AG09319 (cell line): ENCODE results near the gene ITGB1.

Experiments used
- DNase-seq: peaks from one replicate; pipeline ENCODE4 v3.0.0-alpha.2; 2010; ENCODE audit warnings: low read depth; ENCODE audit errors: extremely low read depth
- CTCF ChIP-seq: IDR thresholded peaks from 2 replicates; pipeline ENCODE4 v1.5.1; 2011; ENCODE audit warnings: low read depth, mild to moderate bottlenecking, inconsistent platforms, low read length, moderate library complexity

Gene ITGB1

GRCh38 chr10:32882076-32882475 lies 76.0 kb downstream of the ITGB1 start:
- no peak for TF ChIP-seq CTCF
- DNase-seq = no peak

DNA sequence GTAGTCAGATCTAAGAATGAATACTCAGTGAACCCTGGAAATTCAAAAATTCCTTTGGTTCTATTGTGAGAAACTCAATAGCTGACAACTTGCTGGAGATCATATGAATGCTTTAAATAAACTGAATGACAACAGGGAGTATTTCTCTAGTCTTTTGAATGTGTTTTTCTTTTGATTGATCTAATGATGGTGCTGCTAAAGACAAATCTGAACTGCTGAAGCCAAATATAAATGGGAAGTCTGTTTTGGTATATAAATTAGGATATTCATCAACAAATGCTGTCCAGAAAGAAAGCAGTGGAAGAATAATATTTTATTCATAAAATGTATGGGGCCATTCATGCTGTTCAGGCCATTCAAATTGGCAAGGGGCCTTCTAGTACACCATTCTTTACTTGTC lies 79.4 kb downstream of the ITGB1 start:
- no peak for DNase-seq
- TF ChIP-seq CTCF = no peak

DNA sequence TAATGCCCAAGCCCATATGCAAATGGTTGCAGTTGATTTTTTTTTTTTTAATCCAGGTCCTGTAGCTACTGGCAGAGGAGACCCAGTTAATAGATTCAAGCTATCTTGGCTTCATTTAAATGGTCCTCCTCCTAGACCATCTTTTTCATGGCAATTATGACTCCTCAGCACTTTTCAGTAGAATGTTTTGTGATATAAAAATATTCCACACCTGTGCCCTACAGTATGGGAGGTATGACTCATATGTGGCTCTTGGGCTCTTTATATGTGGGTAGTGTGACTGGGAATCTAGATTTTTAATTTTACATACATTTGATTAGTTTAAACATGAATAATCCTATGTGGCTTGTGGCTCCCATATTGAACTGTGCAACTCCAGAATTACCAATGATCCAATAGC lies 80.1 kb downstream of the ITGB1 start:
- no peak for TF ChIP-seq CTCF
- no peak for DNase-seq

DNA sequence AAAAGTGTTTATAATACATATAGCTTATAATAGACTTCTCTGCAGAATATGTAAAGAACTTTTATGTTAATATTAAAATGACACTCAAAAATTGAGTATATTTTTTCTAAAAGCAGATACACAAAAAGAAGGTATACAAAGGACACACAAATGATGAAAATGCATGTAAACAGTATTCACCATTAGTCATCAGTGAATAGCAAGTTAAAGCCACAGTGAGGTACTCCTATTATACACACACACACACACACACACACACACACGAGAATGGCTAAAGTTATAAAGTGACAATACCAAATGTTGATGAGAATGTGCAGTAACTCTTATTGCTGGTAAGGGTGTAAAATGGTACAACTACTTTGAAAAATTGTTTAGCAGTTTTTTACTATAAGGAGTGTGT lies 92.9 kb downstream of the ITGB1 start:
- TF ChIP-seq CTCF = no peak
- DNase-seq = no peak

DNA sequence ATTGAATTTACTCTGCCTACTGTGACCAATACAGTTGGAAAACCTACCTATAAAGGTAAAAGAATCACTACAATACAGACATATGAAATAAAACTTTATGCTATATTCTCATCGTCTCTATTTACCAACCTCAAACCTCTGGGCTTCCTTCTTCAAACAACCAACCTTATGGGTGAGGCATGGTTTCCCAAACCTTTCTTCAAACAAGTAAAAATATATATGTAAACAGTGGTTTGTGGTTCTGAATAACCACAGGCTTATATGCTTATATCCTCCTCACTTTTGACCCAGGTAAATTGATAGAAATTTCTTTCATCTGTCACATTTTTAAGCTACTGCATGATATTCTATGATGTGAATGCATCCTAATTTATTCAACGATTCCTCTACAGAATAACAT lies 103.6 kb downstream of the ITGB1 start:
- no peak for DNase-seq
- no peak for TF ChIP-seq CTCF

DNA sequence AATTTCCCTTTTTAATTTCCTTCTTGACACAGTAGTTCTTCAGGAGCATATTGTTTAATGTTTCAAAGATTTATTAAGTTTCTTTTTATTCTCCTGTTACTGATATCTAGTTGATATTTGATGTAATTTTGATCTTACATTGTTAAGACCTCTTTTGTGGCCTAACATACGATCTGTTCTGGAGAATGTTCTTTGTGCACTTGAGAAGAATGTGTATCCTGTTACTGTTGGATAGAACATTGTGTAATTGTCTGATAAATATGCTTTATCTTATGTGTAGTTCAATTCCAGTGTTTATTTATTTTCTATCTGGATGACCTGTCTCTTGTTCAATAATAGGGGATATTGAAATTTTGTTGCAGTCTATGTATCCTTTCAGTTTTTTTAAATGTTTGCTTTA lies 106.7 kb downstream of the ITGB1 start:
- no peak for DNase-seq
- TF ChIP-seq CTCF = no peak
